Endothelial cell of umbilical vein (primary cell): Measurements from ENCODE around the gene CBX4.

Source experiments
- CTCF ChIP-seq, 2 donors: IDR thresholded peaks; 1 replicate in 1 of 2; 2 replicates in 1 of 2; pipeline ENCODE4 v1.5.1; 2011; ENCODE audit warnings: low read length in 2 of 2, mild to moderate bottlenecking in 2 of 2, moderate library complexity in 2 of 2, control low read depth in 1 of 2, inconsistent platforms in 1 of 2, low read depth in 1 of 2; ENCODE audit not compliant: insufficient read depth in 1 of 2; ENCODE audit errors: extremely low read depth in 1 of 2
- MAX ChIP-seq: IDR thresholded peaks from 2 replicates; pipeline ENCODE4 v1.6.1; 2011; ENCODE audit not compliant: insufficient read depth, insufficient read length

GRCh38 chr17:79829004-79829403 lies 10.2 kb downstream of the CBX4 start:
- no peak for TF ChIP-seq CTCF (IDR thresholded peaks at IDR 0.05; ENCODE audit: extremely low read depth in 1 of 2, insufficient read depth in 1 of 2, low read depth in 1 of 2, low read length in 2 of 2)
- no peak for TF ChIP-seq MAX
